ENCODE results near the gene KCNIP2. TPM values are rescaled to one million over a fixed set of nuclear protein-coding genes. Genes with fewer than 3 reads are reported as not detected.

Gene KCNIP2
- total RNA-seq, 1 experiment from 2014 or later = 3.0 TPM

DNA sequence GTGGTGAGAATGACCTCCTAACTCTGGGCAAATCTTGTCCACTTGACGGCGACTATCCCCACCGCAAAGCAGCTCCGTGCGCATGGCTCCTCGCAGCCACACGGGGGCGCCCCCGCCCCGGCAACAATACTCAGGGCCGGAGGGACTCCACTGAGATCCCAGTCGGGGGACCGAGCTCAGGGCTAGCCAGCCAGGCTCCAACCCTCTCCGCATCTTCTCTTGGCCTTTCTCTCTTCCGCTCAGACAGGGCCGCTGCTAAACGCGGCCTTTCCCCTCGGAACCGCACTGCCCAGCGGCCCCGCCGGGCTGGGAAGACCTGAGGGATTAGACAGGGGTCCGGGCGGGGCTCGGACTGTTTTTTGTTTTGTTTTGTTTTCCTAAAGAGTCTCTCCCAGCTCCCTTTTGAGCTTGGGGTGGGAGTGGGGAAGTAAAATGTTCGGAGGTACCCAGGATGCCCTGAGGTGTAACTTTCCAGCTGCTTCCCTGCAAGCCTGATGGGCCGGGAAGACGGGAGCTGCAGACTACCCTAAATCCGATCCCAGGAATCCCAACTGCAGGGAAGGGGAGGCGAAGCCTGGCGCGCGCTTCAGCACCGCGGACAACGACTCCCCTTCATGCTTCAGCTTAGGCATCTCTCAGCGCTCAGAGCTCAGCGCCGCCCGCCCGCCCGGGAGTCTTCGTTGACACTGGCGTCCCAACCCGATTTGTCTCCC, 2.7 kb downstream of the KCNIP2 start:
- H3K18ac ChIP-seq (ENCODE audit: insufficient read length, low read depth, low read length) = no peak overlapping the region
- WGBS (ENCODE audit: extremely low coverage, insufficient read length, low lambda C conversion rate) = no CpG with 5 or more reads among the region's 46 CpGs
- H3T11ph ChIP-seq (ENCODE audit: low read length) = no peak overlapping the region
- peaks cover 37% of the 10 kb centered on the region for H3K27me3 Mint-ChIP-seq (ENCODE audit: low read depth)
- no peak overlapping the region for H2AK5ac ChIP-seq (ENCODE audit: insufficient read length, low read length)
- H3K9ac ChIP-seq (ENCODE audit: extremely low read depth, insufficient read length, low read length) = no peak overlapping the region
- H3K4ac ChIP-seq (ENCODE audit: low read depth, low read length) = no peak overlapping the region
- H3K9me3 ChIP-seq (ENCODE audit: control insufficient read depth, low read depth, low read length) = no peaks in the 10 kb centered on the region
- H4K8ac ChIP-seq (replicated peaks; ENCODE audit: insufficient read length, low read depth, low read length) = no peak overlapping the region
- H3K4me2 ChIP-seq (ENCODE audit: insufficient read depth, insufficient read length, low read length) = peak overlapping the region; percentile 77
- 0 out of 7 replicates have a peak overlapping the region, but pooled peaks of 1 of the 3 experiments have one; percentile 44 for H3K27ac Mint-ChIP-seq
- no peak overlapping the region for H2BK5ac ChIP-seq (ENCODE audit: insufficient read length, low read length)
- peaks cover 6% of the 10 kb centered on the region; the same call in 1 of the 2 replicates for H3K4me1 ChIP-seq (ENCODE audit: insufficient read depth, low read length)
- no peaks in the 10 kb centered on the region for H3K9me3 Mint-ChIP-seq
- H3K79me2 ChIP-seq (ENCODE audit: insufficient read depth, low read length) = no peaks in the 10 kb centered on the region
- H3K4me1 Mint-ChIP-seq = peaks cover 29 to 42% of the 10 kb centered on the region in 2 experiments
- no peaks in the 10 kb centered on the region for H3K79me1 ChIP-seq (ENCODE audit: insufficient read depth, low read depth, low read length, poor library complexity, severe bottlenecking)
- H3K56ac ChIP-seq (ENCODE audit: insufficient read length, low read depth, low read length) = no peak overlapping the region
- TF ChIP-seq, protein P1, sequence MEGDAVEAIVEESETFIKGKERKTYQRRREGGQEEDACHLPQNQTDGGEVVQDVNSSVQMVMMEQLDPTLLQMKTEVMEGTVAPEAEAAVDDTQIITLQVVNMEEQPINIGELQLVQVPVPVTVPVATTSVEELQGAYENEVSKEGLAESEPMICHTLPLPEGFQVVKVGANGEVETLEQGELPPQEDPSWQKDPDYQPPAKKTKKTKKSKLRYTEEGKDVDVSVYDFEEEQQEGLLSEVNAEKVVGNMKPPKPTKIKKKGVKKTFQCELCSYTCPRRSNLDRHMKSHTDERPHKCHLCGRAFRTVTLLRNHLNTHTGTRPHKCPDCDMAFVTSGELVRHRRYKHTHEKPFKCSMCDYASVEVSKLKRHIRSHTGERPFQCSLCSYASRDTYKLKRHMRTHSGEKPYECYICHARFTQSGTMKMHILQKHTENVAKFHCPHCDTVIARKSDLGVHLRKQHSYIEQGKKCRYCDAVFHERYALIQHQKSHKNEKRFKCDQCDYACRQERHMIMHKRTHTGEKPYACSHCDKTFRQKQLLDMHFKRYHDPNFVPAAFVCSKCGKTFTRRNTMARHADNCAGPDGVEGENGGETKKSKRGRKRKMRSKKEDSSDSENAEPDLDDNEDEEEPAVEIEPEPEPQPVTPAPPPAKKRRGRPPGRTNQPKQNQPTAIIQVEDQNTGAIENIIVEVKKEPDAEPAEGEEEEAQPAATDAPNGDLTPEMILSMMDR (conservative IDR thresholded peaks at IDR 0.05) = peak; percentile 98
- H4K20me1 ChIP-seq (ENCODE audit: control insufficient read depth, insufficient read depth, insufficient read length) = peaks cover 2% of the 10 kb centered on the region
- H2BK15ac ChIP-seq (ENCODE audit: low read depth, low read length) = no peak overlapping the region
- no peak overlapping the region for H3K14ac ChIP-seq (ENCODE audit: insufficient read depth, low read length)
- DNase-seq = peak; percentile 93
- H2AFZ ChIP-seq (ENCODE audit: low read length) = no peak overlapping the region
- H4K5ac ChIP-seq (ENCODE audit: insufficient read length, low read depth, low read length) = no peak overlapping the region
- H3K27me3 ChIP-seq (ENCODE audit: insufficient read depth, low read length) = peaks cover 15% of the 10 kb centered on the region; the same call in 1 of the 2 replicates
- no peaks in the 10 kb centered on the region for H3K36me3 Mint-ChIP-seq (ENCODE audit: insufficient read depth in 1 of 3, low read depth in 3 of 3)
- peak overlapping the region; percentile 81 to 92 for H3K4me3 Mint-ChIP-seq
- no peak overlapping the region for H2BK12ac ChIP-seq (ENCODE audit: insufficient read length, low read depth, low read length)
- no peak overlapping the region for H3K23ac ChIP-seq (ENCODE audit: insufficient read length, low read depth, low read length)
- no peak overlapping the region for H2BK120ac ChIP-seq (ENCODE audit: low read depth, low read length, poor library complexity, severe bottlenecking)
- H4K91ac ChIP-seq (ENCODE audit: insufficient read length, low read depth, low read length) = no peak overlapping the region
- no peak overlapping the region for H3K27ac ChIP-seq (ENCODE audit: insufficient read length, low read depth, low read length)
- H2BK20ac ChIP-seq (ENCODE audit: low read depth, low read length, poor library complexity, severe bottlenecking) = no peak overlapping the region
- peaks cover 13% of the 10 kb centered on the region for H3K23me2 ChIP-seq (ENCODE audit: insufficient read length, low read depth, low read length, poor library complexity, severe bottlenecking)

Data from H9 (cell line).